ENCODE data around the gene ESPN. TPM values are rescaled to one million over a fixed set of nuclear protein-coding genes. Genes with fewer than 3 reads are reported as not detected.

ESPN gene
- total and polyA plus RNA-seq, 2 of the 8 experiments (the other 6 are each of a cell fraction or from before 2014, with no cell fraction given), result 5.2 to 16.3 TPM

- TF ChIP-seq CHD7 (IDR thresholded peaks at IDR 0.05; ENCODE audit: insufficient replicate concordance, low read length) (no peak), TAF7 (optimal IDR thresholded peaks at IDR 0.05; ENCODE audit: borderline replicate concordance, low read depth, low read length) (no peak), HDAC6 (IDR thresholded peaks at IDR 0.05; ENCODE audit: low read depth, low read length) (no peak), SP1 (IDR thresholded peaks at IDR 0.05; ENCODE audit: low read depth, low read length) (no peak), CREB1 (IDR thresholded peaks at IDR 0.05) (no peak), SIRT6 (IDR thresholded peaks at IDR 0.05; ENCODE audit: low read length) (no peak), NANOG (IDR thresholded peaks at IDR 0.05; ENCODE audit: insufficient read depth, low read depth, low read length, poor library complexity, severe bottlenecking) (no peak)
These were observed 26.6 kb upstream of the ESPN start (continued) for GRCh38 chr1:6397844-6398441.

Data from H1 (cell line).